HG03095 (cell line): Measurements from ENCODE around the gene FRK.
"Not testable (repeated sequence)": the region's sequence is repeated elsewhere in the genome, so short reads cannot be mapped to it uniquely, and the experiment has no call there.

ENCODE experiments used
- ATAC-seq: cut with Tn5 transposase; IDR thresholded peaks from one replicate; pipeline ENCODE4 v1.9.1; 2021; ENCODE audit warnings: moderate library complexity; ENCODE audit not compliant: unreplicated experiment

FRK gene

DNA sequence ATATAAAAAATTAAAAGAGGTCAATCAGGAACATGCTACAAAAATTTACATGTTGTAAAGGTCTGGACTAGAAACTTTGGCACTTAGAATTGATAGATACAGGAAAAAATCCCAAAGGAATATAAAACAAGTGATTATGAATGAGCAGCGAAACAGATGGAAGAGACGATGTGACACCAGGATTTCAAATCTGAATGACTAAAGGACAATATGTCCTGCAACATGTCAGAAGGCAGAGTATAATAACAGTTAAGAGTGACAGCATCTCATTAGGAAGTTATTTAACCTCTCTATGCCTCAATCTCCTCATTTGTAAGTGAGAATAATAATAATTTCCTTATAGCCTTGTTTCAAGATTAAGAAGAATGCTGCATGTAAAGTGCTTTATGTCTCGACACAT, 50.3 kb downstream of the FRK start:
- no peak for ATAC-seq

DNA sequence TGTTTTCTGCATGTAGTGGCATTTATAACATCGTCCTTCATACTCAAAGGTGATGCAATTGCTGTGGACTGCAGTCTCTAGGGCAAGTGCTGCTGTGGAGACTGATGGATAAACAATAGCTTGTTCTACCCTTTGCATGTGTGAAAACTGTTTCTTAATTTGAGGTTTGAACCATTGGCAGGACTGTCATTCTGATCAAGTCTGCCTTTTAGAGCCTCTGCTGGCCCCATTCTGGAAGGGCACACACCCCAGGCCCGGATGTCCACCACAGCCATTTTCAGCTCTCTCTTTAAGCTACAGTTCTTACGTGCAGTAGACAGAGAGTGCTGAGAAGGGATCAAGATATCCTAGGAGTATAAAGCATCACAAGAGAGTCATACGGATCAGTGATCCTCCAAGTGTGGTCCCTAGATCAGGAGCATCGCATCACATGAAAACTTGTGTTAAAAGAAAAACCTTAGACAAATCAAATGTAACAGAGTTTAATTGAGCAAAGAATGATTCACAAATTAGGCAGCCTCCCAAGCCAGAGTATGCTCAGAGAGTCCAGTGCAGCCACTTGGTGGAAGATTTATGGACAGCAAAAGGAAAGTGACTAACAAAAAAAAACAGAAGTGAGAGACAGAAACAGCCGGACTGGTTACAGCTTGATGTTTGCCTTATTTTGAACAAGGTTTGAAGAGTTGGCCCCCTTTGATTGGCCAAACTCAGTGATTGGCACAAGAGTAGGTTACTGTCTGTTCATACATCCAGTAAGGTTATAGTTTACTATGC, 52.0 kb downstream of the FRK start:
- ATAC-seq: peak; percentile 71

DNA sequence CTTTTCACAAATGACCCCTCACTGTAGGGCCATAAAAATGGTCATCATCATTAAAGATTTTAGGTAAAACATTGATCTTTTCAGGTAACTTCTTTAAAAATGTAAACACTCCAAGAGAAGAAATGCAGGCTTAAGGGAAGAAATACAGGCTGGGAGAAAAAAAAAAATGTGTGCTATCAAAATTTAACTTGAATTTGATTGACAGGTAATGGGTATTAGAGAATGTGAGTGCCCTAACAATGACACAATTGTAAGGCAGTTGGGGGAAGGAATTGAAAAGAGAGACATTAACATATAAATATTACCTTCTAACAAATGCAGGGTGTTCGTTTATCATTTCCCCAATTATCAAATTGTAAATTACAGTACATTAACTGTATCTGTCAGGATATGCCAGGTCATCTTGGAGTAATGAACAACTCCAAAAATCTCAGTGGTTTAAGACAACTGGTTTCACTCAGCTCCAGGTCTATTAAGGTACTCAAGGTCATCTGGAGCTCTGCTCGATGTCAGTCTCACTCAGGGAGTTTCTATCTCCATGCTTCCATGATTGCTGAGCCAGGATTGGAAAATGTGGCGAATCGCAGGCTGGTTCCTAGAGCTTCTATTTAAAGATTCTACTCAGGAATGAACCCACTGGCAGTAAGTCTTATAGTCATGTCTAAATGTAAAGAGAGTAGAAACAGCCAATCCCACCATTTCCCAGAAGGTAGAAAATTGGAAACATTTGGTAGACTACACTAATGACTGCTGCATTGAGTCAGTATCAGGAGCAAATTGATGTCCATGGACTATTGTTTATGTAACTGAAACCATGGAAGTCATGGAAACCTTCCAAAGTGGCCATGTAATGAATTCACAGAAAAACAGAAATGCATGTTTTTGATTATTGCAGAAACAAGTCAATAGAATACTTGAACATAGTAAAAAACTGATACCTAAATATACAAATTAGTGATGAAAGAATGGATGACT, 55.6 kb downstream of the FRK start:
- ATAC-seq: no peak

DNA sequence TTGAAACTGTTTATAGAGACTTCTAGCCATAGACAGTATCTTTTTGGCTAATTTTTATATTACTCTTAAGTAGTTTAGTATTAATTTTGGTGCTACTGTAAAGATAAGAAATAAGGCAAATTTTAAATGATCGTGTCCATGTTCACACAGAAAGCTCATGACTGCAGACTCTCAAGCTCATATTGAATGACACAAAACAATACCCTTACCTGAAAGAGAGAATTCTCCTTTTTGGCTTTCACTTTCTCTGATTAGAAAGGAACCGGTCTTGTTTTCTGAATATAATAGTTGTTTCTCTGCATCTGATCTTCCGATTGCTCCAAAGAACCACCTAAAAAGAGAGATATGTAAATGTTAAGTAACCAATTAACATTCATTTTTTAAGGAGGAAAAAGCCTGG, 57.0 kb downstream of the FRK start:
- ATAC-seq: peak; percentile 97

DNA sequence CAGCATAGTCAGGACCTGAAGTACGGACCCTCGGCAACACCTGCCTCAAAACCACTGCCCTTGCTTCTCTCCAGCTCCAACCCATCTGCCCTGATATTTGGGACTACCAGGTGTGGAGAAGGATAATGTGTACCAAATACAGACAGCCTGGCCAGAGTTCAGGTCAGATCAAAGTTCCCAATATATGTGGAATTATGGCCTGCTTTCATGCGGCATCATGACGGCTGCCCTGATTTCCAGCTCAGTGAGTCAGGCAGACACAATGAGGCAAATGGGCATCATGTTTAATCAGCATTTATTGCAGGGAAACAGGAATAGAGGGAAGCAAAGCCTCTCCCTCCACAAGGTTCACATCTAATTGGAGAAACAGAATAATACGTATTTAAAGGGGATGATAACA, 57.9 kb downstream of the FRK start:
- ATAC-seq: no peak

DNA sequence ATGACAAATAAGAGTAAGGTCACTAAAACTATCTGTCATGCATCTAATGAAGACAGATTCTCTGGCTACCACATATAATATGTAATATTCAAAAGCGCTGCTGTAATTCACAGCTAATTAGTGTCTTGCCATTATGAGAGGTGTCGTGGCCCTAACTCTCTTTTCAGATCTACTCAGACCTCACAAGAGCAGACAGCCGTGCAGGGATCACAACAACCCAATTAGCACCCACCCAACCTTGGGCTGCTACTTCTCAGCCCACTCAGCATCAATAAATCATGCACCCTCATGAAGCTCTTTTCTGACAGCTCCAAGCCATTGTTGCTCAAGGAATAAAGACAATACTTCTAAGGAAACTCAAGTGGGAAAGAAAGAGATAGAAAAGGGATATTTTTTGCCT, 61.5 kb downstream of the FRK start:
- ATAC-seq: no peak

DNA sequence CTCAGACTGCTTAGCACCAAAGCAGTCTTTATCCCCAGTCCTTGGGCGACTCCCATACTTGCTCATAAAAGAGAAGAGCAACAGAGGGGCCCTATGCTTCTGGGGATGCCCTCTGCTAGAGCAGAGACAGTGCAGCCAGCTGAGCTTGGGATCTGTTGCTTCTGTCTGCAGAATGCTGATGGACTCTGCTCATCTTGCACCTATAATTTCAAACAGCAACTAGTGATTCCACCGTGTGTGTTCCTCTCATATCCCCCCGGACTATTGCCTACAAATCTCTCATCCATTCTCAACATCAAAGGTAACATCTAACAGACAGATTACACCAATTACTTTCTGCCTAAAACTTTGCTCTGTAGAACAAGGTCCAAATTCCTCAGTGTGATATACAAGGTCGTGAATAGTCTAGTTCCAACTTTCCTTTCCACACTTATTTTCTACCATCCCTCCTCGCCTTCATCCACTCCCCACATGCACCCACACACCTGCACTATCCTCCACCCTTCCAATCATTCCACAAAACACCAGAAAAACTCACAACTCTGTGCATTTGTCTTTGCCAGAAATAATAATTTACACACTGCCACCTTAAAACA, 62.6 kb downstream of the FRK start:
- ATAC-seq: no peak

DNA sequence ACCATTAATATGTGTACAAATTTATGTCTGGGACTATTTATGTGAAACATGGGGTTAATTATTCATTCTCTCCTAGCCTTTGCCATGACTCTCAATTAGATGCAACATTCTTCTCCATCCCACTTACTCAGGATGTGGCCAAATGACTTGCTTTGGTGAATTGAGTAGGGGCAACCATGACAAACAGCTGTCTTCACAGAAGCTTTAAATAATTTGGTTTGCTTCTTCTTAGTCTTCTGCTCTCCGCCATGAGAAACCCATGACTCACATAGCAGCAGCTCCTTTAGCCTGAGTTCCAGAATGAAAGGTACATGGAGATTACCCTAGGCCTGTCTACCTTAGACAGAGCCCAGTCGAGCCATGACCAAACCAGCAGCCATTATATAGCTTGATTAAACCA, 74.7 kb downstream of the FRK start:
- no peak for ATAC-seq

DNA sequence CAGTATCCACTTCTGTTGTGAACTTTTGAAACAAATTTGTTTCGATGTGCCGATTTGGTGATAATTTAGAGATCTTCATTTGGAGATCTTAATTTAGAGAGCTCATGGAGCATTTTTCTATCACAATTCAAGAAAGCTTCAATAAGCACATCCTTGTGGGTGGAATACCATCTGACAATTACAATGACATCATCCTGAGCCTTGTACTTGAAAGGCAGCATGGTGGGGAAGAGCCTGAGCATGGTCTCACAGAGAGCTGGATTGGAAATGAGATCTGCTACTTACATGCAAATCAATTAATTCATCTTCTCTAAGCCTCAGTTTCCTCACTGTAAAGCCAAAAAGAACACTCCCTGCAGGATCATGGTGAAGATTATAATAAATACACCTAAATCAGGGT, 75.9 kb downstream of the FRK start:
- ATAC-seq: no peak

DNA sequence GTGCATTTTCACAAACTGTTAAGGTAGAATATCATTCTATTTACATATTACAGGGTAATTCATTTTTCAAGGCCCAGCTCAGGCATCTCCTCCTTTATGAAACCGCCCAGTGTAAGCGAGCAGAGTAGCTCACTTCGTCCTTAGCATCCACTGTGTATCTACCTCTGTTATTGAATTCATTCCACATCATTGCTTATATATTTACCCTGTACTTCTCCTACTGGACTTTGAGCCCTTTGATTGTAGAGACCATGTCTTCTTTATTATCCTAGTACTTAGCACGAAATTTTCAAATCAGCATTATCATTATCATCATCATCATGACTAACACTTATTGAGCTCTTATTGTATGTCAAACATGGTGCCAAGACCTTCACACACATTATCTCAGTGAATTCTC, 76.7 kb downstream of the FRK start:
- ATAC-seq: no peak

DNA sequence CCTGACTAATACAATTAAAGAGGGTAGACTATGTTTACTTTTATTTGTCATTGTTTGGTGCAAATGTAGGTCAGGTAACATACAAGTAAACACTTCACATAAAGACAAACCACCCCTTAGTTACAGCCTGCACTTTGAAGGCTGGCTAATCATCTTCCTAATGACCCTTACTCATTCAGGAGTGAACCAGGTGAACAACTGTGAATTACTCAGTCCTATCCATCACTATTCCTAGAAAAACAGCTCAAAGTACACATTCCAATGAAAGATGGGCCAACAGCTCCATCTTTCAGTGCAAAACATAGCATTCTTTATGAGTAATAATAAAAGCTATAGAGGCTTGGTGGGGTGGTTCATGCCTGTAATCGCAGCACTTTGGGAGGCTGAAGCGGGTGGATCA, 78.2 kb downstream of the FRK start:
- ATAC-seq: no peak

DNA sequence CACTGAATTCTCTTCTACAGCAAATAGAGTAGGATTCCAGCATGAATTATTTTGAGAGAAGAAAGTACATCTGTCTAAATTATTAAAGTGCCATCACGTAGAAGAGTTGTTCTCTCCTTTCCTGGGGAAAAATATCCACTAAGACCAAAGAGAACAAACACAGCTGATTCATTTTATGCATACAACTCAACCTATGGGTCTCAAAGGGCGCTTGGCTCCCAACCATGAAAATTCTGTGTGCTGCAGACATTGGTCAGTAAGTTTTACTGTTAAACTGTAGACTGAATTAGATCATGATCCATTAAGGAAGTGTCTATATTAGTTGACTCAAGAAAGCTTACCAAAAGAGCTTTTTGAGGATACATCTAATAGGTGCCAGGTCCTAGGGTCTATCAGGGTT, 83.5 kb downstream of the FRK start:
- no peak for ATAC-seq

DNA sequence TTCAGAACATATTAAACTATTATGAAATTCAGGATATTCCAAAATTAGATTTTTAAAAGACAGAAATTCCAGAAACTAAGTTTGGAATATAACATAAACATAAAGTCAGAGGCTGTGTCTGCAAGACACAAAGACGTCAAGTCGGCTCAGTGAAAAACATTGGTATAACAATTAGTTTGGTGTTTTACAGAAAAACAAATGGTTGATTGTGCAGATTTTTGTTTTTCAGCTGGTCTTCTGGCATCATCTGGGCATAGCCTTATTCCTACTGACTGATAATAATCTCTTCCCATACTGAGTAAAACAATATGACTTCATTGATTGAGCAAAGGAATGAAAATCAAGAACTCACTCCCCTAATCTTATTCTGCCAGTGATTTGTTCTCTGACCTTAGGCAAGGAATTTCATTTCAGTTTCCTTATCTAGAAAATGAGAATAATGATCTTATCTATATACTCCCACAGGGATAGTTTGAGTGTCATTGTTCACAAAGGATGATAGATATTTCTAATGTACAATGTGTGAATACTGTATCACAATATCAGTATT, 84.3 kb downstream of the FRK start:
- no peak for ATAC-seq

DNA sequence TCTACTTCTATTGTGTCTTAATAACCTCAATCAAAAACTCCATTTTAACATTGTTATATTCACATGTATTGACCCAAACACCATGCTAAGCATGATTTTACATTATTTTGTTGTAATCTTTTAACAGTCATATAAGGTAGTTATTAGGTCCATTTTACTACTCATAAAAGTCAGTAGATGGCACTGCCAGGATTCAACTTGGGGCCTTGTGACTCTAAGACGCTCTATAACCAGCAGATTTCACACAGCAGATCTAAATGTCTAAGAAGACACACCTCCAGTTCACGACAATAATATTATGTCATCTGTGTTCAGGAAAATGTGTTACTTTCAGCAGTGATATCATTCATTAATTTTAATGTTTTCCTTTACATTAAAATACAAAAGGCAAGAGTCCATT, 88.0 kb downstream of the FRK start:
- no peak for ATAC-seq

DNA sequence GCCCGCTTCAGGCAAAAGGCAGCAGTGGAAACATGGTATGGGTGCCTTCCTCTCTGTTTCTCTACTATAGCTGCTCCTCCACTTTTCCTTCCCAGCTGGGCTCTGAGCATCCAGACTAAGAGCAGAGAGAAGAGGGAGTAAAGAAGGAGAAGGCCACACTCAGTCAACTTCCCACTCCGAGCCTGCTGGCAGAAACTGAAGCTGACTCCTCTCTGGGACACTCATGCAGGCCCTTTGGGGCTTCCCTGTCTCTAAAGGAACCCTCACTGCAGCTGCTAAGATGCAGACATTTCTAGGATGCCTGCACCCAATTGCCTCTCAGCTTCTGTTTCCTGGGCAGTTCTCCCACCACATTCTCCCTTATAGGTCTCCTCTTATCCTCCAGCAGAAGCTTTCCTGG, 88.9 kb downstream of the FRK start:
- no peak for ATAC-seq

DNA sequence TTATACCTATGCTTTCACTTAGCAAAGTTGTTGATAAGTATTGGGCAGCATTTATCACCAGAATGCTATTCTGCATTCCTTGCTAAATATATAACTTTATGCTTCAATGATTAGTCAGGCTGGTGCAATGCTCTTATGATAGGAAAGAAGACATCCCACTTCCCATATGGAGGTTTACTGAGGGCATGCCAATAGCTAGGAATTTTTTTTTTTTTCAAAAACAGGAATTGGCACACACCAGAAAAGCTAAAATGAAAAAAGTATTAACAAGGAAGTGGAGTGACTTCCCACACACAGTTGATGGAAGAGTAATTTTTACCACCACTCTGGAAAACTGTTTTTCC, 90.8 kb downstream of the FRK start:
- ATAC-seq: no peak

DNA sequence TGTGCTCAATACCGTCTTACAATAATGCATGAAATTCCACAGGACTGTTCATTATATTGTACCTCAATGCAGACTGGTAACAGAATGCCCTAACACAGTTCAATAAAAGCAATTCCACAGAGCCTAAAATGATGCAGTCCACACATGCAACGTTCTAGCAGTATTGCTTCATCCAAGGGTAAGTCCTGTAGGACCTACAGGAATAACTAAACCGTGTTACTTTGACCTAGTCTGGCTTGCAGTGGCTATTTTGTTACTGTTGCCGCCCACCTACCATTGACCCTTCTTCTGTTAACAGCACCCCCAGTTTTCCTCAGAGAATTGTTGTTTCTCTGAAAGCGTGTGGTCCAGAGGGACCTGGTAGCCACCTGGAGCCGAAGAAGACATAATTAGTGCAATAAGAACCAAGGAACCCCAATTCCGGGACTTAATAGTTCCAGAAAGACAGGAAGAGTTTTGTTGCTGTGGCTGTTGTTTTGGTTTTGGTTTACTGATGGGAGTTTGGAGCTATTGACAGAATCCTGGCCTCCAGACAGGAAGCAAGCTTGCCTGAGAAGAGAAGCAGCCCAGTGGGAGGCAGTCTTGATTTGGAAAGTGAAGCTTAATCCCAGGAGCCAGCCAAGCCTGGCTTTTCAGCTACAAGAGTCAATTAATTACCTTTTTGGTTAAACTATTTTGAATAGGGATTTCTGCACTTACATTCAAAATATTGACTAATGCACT, 91.3 kb downstream of the FRK start:
- no peak for ATAC-seq

DNA sequence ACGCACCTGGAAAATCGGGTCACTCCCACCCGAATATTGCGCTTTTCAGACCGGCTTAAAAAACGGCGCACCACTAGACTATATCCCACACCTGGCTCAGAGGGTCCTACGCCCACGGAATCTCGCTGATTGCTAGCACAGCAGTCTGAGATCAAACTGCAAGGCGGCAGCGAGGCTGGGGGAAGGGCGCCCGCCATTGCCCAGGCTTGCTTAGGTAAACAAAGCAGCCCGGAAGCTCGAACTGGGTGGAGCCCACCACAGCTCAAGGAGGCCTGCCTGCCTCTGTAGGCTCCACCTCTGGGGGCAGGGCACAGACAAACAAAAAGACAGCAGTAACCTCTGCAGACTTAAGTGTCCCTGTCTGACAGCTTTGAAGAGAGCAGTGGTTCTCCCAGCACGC, 100.4 kb downstream of the FRK start:
- ATAC-seq: not testable (repeated sequence)

DNA sequence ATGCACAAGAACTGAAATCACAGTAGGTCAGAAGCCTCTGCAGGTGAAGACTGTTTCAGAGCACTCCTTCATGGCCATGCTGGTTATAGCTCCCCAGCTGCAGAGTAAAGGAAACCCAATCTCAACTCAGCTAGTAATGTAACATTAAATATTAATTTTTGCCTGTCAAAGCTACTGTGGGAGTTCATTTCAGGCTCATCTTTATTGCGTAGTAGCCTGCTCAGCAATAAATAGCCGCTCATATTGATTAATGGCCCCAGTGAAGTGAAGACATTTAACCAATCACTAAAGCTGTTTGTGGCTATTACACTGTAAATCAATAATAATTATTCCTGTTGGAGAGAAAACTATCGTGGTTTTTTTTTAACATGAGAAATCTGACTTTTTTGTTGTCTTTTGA, 101.7 kb downstream of the FRK start:
- no peak for ATAC-seq

DNA sequence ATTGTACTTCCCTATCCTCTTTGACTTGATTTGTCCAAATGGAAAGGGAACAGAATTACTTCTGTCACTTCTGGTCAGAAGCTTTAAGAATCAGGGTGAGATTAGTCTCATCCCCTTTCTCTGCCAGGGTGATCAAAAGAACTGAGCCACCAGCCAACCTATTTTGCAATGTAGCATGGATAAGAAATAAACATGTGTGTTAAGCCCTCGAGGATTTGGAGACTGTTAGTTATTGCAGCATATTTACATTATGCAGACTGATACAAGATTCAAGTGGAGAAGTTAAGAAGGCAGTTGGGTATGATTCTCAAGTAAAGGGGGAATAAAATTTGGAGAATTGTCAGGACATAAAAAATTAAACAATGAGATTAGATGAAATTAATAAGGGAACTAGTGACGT, 106.0 kb downstream of the FRK start:
- no peak for ATAC-seq

DNA sequence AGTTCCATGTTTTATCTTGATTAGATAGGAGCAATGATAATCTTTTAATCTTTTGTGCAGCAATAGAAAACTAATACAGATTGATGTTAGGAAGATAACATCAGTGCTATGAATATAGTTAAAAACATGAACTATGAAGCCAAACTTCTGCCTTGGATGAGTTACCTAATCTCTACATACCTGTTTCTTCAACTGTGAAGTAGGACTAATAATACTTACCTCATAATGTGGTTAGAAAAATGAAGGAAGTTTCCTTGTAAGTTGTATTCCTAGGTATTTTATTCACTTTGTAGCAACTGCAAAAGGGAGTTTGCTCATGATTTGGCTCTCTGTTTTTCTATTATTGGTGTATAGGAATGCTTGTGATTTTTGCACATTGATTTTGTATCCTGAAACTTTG, 111.9 kb downstream of the FRK start:
- no peak for ATAC-seq
